Measurements from ENCODE around the gene KIF11.
A peak's percentile ranks its signal among the peaks of the same experiment; 100 is the strongest.

Gene KIF11

GRCh38 chr10:92688573-92688926 is 95.6 kb downstream of the KIF11 start:
- H3K27ac ChIP-seq: peak overlapping the region; percentile 82
- no peak for TF ChIP-seq CTCF (conservative IDR thresholded peaks at IDR 0.05)

- peak; percentile 28 for TF ChIP-seq CTCF (conservative IDR thresholded peaks at IDR 0.05)
- peak overlapping the region; percentile 82 for H3K27ac ChIP-seq
These were observed 96.2 kb downstream of the KIF11 start for GRCh38 chr10:92688927-92689662.

DNA sequence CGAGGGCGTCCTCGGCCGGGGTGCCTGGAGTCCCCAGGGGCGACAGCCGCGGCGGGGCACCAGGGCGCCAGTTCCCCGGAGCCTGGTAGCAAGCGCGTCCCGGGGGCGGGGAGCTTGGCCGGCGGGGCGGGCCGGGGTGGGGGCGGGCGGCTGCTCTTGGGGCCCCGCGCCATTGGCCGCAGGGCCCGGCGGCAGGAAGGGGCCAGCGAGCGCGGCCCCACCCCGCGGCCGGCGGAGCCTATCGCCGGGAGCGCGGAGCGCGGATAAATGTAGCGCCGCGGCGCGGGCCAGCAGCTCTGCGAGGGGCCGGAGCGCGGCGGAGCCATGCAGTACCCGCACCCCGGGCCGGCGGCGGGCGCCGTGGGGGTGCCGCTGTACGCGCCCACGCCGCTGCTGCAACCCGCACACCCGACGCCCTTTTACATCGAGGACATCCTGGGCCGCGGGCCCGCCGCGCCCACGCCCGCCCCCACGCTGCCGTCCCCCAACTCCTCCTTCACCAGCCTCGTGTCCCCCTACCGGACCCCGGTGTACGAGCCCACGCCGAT is 96.8 kb downstream of the KIF11 start, which contains the start of gene HHEX:
HHEX (plus strand) TSS at position 293 of the 548 bp plus-strand sequence; CDS start at position 325, 32 bp downstream.
- TF ChIP-seq CTCF (conservative IDR thresholded peaks at IDR 0.05): no peak
- peak within 1 kb of the TSS; percentile 82 for H3K27ac ChIP-seq

GRCh38 chr10:92690211-92690914 is 97.4 kb downstream of the KIF11 start:
- H3K27ac ChIP-seq: peak overlapping the region; percentile 82
- TF ChIP-seq CTCF (conservative IDR thresholded peaks at IDR 0.05): no peak

DNA sequence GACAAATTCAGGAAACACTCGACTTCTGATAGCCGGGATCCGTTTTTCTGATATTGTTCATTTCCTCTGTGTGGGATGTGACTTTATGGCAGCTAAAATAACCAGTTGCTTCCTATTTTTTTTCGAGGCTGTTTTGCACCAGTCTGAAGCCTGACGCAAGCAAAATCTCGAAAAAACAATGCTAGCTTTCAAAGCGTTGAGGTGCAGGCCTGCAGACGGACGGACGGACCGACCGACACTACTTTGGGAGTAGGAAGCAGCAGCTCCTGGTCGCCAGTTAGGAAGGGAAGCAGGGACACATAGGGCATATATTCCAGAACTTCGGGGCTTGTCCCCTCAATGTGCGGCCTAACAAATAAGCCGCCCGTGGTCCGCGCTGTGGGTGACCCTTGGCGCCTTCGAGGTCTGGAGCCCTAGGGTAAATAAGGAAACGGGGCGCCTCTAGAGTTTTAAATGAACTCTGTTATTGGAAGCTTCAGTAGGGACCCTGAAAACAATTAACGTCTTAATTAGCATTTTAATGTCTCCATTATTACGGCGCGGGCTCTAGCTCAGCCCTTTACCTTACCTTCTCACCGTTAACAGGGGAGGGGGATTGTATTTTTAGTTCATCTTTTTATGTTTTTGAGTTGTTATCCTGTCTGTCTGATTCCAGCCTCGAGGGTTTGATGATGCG is 98.1 kb downstream of the KIF11 start:
- no peak for TF ChIP-seq CTCF (conservative IDR thresholded peaks at IDR 0.05)
- H3K27ac ChIP-seq: peak overlapping the region; percentile 82

GRCh38 chr10:92691591-92692079 is 98.7 kb downstream of the KIF11 start:
- H3K27ac ChIP-seq: peak overlapping the region; percentile 47

More at GRCh38 chr10:92691591-92692079, 98.7 kb downstream of the KIF11 start:
- no peak for TF ChIP-seq CTCF (conservative IDR thresholded peaks at IDR 0.05)
